ENCODE measurements around the gene TBL1Y. TPM values are rescaled to one million over a fixed set of nuclear protein-coding genes. Genes with fewer than 3 reads are reported as not detected.
"Not testable (repeated sequence)": the region's sequence is repeated elsewhere in the genome, so short reads cannot be mapped to it uniquely, and the experiment has no call there.

The TBL1Y gene
- not detected for total RNA-seq
- long read RNA-seq: 0 reads

GRCh38 chrY:6910372-6911252 is at the start of gene TBL1Y:
Gene TBL1Y (plus strand): TSS chrY:6910697. CDS start chrY:7025085, 114,388 bp downstream.
- DNase-seq: no peak
- no peaks in the 10 kb centered on the region for H3K4me1 ChIP-seq
- H3K27me3 ChIP-seq (ENCODE audit: low read depth): peaks cover 55% of the 10 kb centered on the region
- H3K9me3 ChIP-seq (replicated peaks): no peaks in the 10 kb centered on the region
- TF ChIP-seq, protein P1, sequence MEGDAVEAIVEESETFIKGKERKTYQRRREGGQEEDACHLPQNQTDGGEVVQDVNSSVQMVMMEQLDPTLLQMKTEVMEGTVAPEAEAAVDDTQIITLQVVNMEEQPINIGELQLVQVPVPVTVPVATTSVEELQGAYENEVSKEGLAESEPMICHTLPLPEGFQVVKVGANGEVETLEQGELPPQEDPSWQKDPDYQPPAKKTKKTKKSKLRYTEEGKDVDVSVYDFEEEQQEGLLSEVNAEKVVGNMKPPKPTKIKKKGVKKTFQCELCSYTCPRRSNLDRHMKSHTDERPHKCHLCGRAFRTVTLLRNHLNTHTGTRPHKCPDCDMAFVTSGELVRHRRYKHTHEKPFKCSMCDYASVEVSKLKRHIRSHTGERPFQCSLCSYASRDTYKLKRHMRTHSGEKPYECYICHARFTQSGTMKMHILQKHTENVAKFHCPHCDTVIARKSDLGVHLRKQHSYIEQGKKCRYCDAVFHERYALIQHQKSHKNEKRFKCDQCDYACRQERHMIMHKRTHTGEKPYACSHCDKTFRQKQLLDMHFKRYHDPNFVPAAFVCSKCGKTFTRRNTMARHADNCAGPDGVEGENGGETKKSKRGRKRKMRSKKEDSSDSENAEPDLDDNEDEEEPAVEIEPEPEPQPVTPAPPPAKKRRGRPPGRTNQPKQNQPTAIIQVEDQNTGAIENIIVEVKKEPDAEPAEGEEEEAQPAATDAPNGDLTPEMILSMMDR (IDR thresholded peaks at IDR 0.05; ENCODE audit: borderline replicate concordance): no peak
- H3K27ac ChIP-seq (replicated peaks): no peak within 1 kb of the TSS
- intact Hi-C loops (cut with micrococcal nuclease): no loop called here
- peak within 1 kb of the TSS; percentile 57 for H3K4me3 ChIP-seq
- H3K36me3 ChIP-seq: no peaks in the 10 kb centered on the region

- no peak overlapping the region for H3K4me3 ChIP-seq
- H3K36me3 ChIP-seq: no peaks in the 10 kb centered on the region
- no peak overlapping the region for H3K27ac ChIP-seq (replicated peaks)
- no peaks in the 10 kb centered on the region for H3K9me3 ChIP-seq (replicated peaks)
- no peak for DNase-seq
- TF ChIP-seq, protein P1 (IDR thresholded peaks at IDR 0.05; ENCODE audit: borderline replicate concordance): no peak
- H3K27me3 ChIP-seq (ENCODE audit: low read depth): no peaks in the 10 kb centered on the region
- intact Hi-C loops (cut with micrococcal nuclease): no loop called here
- no peaks in the 10 kb centered on the region for H3K4me1 ChIP-seq
Observed at GRCh38 chrY:6894496-6894895, 16.0 kb upstream of the TBL1Y start.

- TF ChIP-seq, protein P1 (IDR thresholded peaks at IDR 0.05; ENCODE audit: borderline replicate concordance): no peak
- Histone ChIP-seq H3K9me3 (replicated peaks) (no peaks in the 10 kb centered on the region), H3K4me1 (no peaks in the 10 kb centered on the region), H3K27me3 (ENCODE audit: low read depth) (no peaks in the 10 kb centered on the region), H3K36me3 (no peaks in the 10 kb centered on the region), H3K4me3 (no peak overlapping the region), H3K27ac (replicated peaks) (no peak overlapping the region)
- no peak for DNase-seq
- intact Hi-C loops (cut with micrococcal nuclease): no loop called here
Observed at GRCh38 chrY:6895236-6895635, 15.3 kb upstream of the TBL1Y start.

GRCh38 chrY:6902116-6902515 is 8.4 kb upstream of the TBL1Y start:
- H3K36me3 ChIP-seq; DNase-seq; H3K27ac ChIP-seq (replicated peaks); intact Hi-C loops (cut with micrococcal nuclease); H3K4me3 ChIP-seq; H3K9me3 ChIP-seq (replicated peaks); H3K4me1 ChIP-seq; H3K27me3 ChIP-seq (ENCODE audit: low read depth): not testable (repeated sequence)

GRCh38 chrY:6907591-6907990 is 2.9 kb upstream of the TBL1Y start:
- Histone ChIP-seq H3K27me3 (ENCODE audit: low read depth) (peaks cover 55% of the 10 kb centered on the region), H3K4me3 (no peak overlapping the region), H3K4me1 (no peaks in the 10 kb centered on the region), H3K36me3 (no peaks in the 10 kb centered on the region), H3K27ac (replicated peaks) (no peak overlapping the region), H3K9me3 (replicated peaks) (no peaks in the 10 kb centered on the region)
- intact Hi-C loops (cut with micrococcal nuclease): no loop called here
- DNase-seq: no peak
- TF ChIP-seq, protein P1 (IDR thresholded peaks at IDR 0.05; ENCODE audit: borderline replicate concordance): no peak

DNA sequence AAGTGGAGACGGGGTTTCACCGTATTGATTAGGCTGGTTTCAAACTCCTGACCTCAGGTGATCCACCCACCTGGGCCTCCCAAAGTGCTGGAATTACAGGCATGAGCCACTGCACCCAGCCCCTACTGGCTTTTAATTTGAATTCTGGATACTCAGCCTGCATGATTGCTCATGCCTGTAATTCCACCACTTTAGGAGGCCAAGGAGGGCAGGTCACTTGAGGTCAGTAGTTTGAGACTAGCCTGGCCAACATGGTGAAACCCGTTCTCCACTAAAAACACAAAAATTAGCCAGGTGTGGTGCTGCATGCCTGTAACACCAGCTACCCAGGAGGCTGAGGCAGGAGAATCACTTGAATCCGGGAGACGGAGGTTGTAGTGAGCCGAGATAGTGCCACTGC is 2.5 kb upstream of the TBL1Y start:
- intact Hi-C loops (cut with micrococcal nuclease); DNase-seq; H3K4me1 ChIP-seq; H3K27ac ChIP-seq (replicated peaks); H3K9me3 ChIP-seq (replicated peaks); H3K4me3 ChIP-seq; H3K36me3 ChIP-seq: not testable (repeated sequence)
- peaks cover 55% of the 10 kb centered on the region for H3K27me3 ChIP-seq (ENCODE audit: low read depth)

All from left ventricle myocardium inferior (tissue), 1 donor.